ENCODE results near the gene DDX3Y. TPM values are rescaled to one million over a fixed set of nuclear protein-coding genes. Genes with fewer than 3 reads are reported as not detected.
A peak's percentile ranks its signal among the peaks of the same experiment; 100 is the strongest.

Gene DDX3Y
- total RNA-seq, 1 donor from 2014 or later, result 66.3 TPM

- Histone ChIP-seq H3K36me3 (ENCODE audit: control insufficient read depth, insufficient read depth, low read length) (no peaks in the 10 kb centered on the region), H3K4me3 (ENCODE audit: low read depth, low read length) (peak overlapping the region; percentile 75), H3K27me3 (ENCODE audit: control insufficient read depth, insufficient read depth, low read length) (no peaks in the 10 kb centered on the region)
- DNase-seq (ENCODE audit: low read depth), result peak; percentile 56
- no peak for TF ChIP-seq CTCF (IDR thresholded peaks at IDR 0.05; ENCODE audit: insufficient read depth, low read length, severe bottlenecking)
- no peak for FAIRE-seq
Measured at GRCh38 chrY:12905517-12905872, 827 bp downstream of the DDX3Y start.

- FAIRE-seq, result no peak
- Histone ChIP-seq H3K4me3 (ENCODE audit: low read depth, low read length) (peak overlapping the region; percentile 75), H3K36me3 (ENCODE audit: control insufficient read depth, insufficient read depth, low read length) (no peaks in the 10 kb centered on the region), H3K27me3 (ENCODE audit: control insufficient read depth, insufficient read depth, low read length) (no peaks in the 10 kb centered on the region)
- TF ChIP-seq CTCF (IDR thresholded peaks at IDR 0.05; ENCODE audit: insufficient read depth, low read length, severe bottlenecking), result no peak
- peak; percentile 6 for DNase-seq (ENCODE audit: low read depth)
Measured at GRCh38 chrY:12905895-12906294, 1.2 kb downstream of the DDX3Y start.

GRCh38 chrY:12913541-12913940 lies 8.9 kb downstream of the DDX3Y start:
- Histone ChIP-seq H3K36me3 (ENCODE audit: control insufficient read depth, insufficient read depth, low read length) (no peaks in the 10 kb centered on the region), H3K27me3 (ENCODE audit: control insufficient read depth, insufficient read depth, low read length) (no peaks in the 10 kb centered on the region), H3K4me3 (ENCODE audit: low read depth, low read length) (no peak overlapping the region)
- DNase-seq (ENCODE audit: low read depth) (no peak), FAIRE-seq (no peak)
- TF ChIP-seq CTCF (IDR thresholded peaks at IDR 0.05; ENCODE audit: insufficient read depth, low read length, severe bottlenecking), result no peak

- H3K4me3 ChIP-seq (ENCODE audit: low read depth, low read length), result no peak overlapping the region
- peak; percentile 28 for TF ChIP-seq CTCF (IDR thresholded peaks at IDR 0.05; ENCODE audit: insufficient read depth, low read length, severe bottlenecking)
- DNase-seq (ENCODE audit: low read depth) (peak; percentile 66), FAIRE-seq (no peak)
- no peaks in the 10 kb centered on the region for H3K36me3 ChIP-seq (ENCODE audit: control insufficient read depth, insufficient read depth, low read length)
- no peaks in the 10 kb centered on the region for H3K27me3 ChIP-seq (ENCODE audit: control insufficient read depth, insufficient read depth, low read length)
Measured at GRCh38 chrY:12928043-12928442, 23.4 kb downstream of the DDX3Y start.

GRCh38 chrY:12941725-12942687 lies 37.3 kb downstream of the DDX3Y start:
- FAIRE-seq (no peak), DNase-seq (ENCODE audit: low read depth) (no peak)
- H3K36me3 ChIP-seq (ENCODE audit: control insufficient read depth, insufficient read depth, low read length), result no peaks in the 10 kb centered on the region
- no peak for TF ChIP-seq CTCF (IDR thresholded peaks at IDR 0.05; ENCODE audit: insufficient read depth, low read length, severe bottlenecking)
- H3K4me3 ChIP-seq (ENCODE audit: low read depth, low read length), result no peak overlapping the region
- H3K27me3 ChIP-seq (ENCODE audit: control insufficient read depth, insufficient read depth, low read length), result no peaks in the 10 kb centered on the region

Other genes starting within 250 kb of the DDX3Y start
- gene USP9Y, start 203.6 kb upstream of the DDX3Y start, total RNA-seq, result 15.0 TPM in 1 of 2 replicates, not detected in the other